MM.1S (cell line): ENCODE data around the gene INPP5J.

ENCODE experiments used
- DNase-seq: peaks from one replicate; pipeline ENCODE4 v3.0.0-alpha.2; 2015
- H2AFZ ChIP-seq: fragments of 300-600 bp; sonication (generic); 2 replicates; pipeline ENCODE4 v1.6.0; 2016; ENCODE audit warnings: antibody characterized with exemption, low read length
- H3F3A ChIP-seq: fragments of 300-600 bp; sonication (generic); 2 replicates; pipeline ENCODE4 v1.6.1; 2016; ENCODE audit warnings: mild to moderate bottlenecking, antibody characterized with exemption, low read length, moderate library complexity, mixed read lengths; ENCODE audit not compliant: insufficient read depth
- H3K27ac ChIP-seq: fragments of 300-600 bp; sonication (generic); 2 replicates; pipeline ENCODE4 v1.5.1; 2016; ENCODE audit warnings: mild to moderate bottlenecking, low read length
- H3K27me3 ChIP-seq: fragments of 300-600 bp; sonication (generic); replicated peaks from 2 replicates; pipeline ENCODE4 v1.6.0; 2016; ENCODE audit warnings: low read length; ENCODE audit not compliant: insufficient read depth
- H3K36me3 ChIP-seq: fragments of 300-600 bp; sonication (generic); replicated peaks from 2 replicates; pipeline ENCODE4 v1.6.1; 2016; ENCODE audit warnings: mild to moderate bottlenecking, low read length, mixed read lengths; ENCODE audit not compliant: insufficient read depth
- H3K4me1 ChIP-seq: fragments of 300-600 bp; sonication (generic); 2 replicates; pipeline ENCODE4 v1.6.1; 2016; ENCODE audit warnings: low read length, mixed read lengths
- H3K4me2 ChIP-seq: fragments of 300-600 bp; sonication (generic); 2 replicates; pipeline ENCODE4 v1.6.0; 2016; ENCODE audit warnings: low read depth, low read length
- H3K4me3 ChIP-seq: fragments of 300-600 bp; sonication (generic); 2 replicates; pipeline ENCODE4 v1.5.1; 2016; ENCODE audit warnings: low read length, mixed read lengths
- H3K79me2 ChIP-seq: fragments of 300-600 bp; sonication (generic); 2 replicates; pipeline ENCODE4 v1.6.1; 2016; ENCODE audit warnings: mixed run types, low read length, mixed read lengths
- H3K9ac ChIP-seq: fragments of 300-600 bp; sonication (generic); 2 replicates; pipeline ENCODE4 v1.6.1; 2016; ENCODE audit warnings: low read length, mixed read lengths
- H3K9me2 ChIP-seq: fragments of 300-600 bp; sonication (generic); replicated peaks from 2 replicates; pipeline ENCODE4 v1.6.1; 2016; ENCODE audit warnings: mild to moderate bottlenecking, low read length, mixed read lengths; ENCODE audit not compliant: insufficient read depth
- H3K9me3 ChIP-seq: fragments of 300-600 bp; sonication (generic); replicated peaks from 2 replicates; pipeline ENCODE4 v1.6.1; 2016; ENCODE audit warnings: mild to moderate bottlenecking, low read length, mixed read lengths; ENCODE audit not compliant: insufficient read depth
- H4K20me1 ChIP-seq: fragments of 300-600 bp; sonication (generic); 2 replicates; pipeline ENCODE4 v1.6.1; 2016; ENCODE audit warnings: mild to moderate bottlenecking, low read length, moderate library complexity, mixed read lengths; ENCODE audit not compliant: insufficient read depth
- CTCF ChIP-seq: fragments of 300-600 bp; sonication (generic); IDR thresholded peaks from 2 replicates; pipeline ENCODE4 v1.5.1; 2016; ENCODE audit warnings: antibody characterized with exemption, low read length, mixed read lengths
- EZH2 ChIP-seq: fragments of 300-600 bp; sonication (generic); optimal IDR thresholded peaks from 2 replicates; pipeline ENCODE3; 2017; ENCODE audit warnings: low read depth, mild to moderate bottlenecking, antibody characterized with exemption, low read length, mixed read lengths
- EZH2phosphoT487 ChIP-seq: fragments of 300-600 bp; sonication (generic); IDR thresholded peaks from 2 replicates; pipeline ENCODE4 v1.6.1; 2018; ENCODE audit warnings: antibody characterized with exemption, low read length

The INPP5J gene

GRCh38 chr22:31176923-31177322, 54.2 kb downstream of the INPP5J start:
- H3K9me3 ChIP-seq: no peaks in the 10 kb centered on the region
- no peaks in the 10 kb centered on the region for H3K9me2 ChIP-seq
- no peak overlapping the region for H3K27ac ChIP-seq
- no peaks in the 10 kb centered on the region for H3F3A ChIP-seq
- H3K27me3 ChIP-seq: no peaks in the 10 kb centered on the region
- H2AFZ ChIP-seq: no peak overlapping the region
- DNase-seq: no peak
- 0 out of 2 replicates have a peak, but pooled peaks cover 5% of the 10 kb centered on the region for H3K4me1 ChIP-seq
- no peaks in the 10 kb centered on the region for H3K36me3 ChIP-seq
- no peak overlapping the region for H3K4me2 ChIP-seq
- peaks cover 69% of the 10 kb centered on the region for H3K79me2 ChIP-seq
- no peak overlapping the region for H3K9ac ChIP-seq
- H3K4me3 ChIP-seq: no peak overlapping the region
- H4K20me1 ChIP-seq: no peaks in the 10 kb centered on the region
- TF ChIP-seq EZH2phosphoT487 (no peak), CTCF (no peak), EZH2 (no peak)

- Histone ChIP-seq H3K9me2 (no peaks in the 10 kb centered on the region), H3K27ac (no peak overlapping the region), H2AFZ (no peak overlapping the region), H3F3A (no peaks in the 10 kb centered on the region), H3K27me3 (no peaks in the 10 kb centered on the region), H3K9me3 (no peaks in the 10 kb centered on the region), H3K4me3 (no peak overlapping the region), H3K4me2 (no peak overlapping the region), H3K36me3 (no peaks in the 10 kb centered on the region), H3K4me1 (0 out of 2 replicates have a peak, but pooled peaks cover 5% of the 10 kb centered on the region), H3K9ac (no peak overlapping the region), H4K20me1 (no peaks in the 10 kb centered on the region), H3K79me2 (peaks cover 64% of the 10 kb centered on the region)
- TF ChIP-seq EZH2phosphoT487 (no peak), EZH2 (no peak), CTCF (no peak)
- no peak for DNase-seq
Measured at GRCh38 chr22:31177420-31178162, 54.8 kb downstream of the INPP5J start.

- H4K20me1 ChIP-seq: no peaks in the 10 kb centered on the region
- no peaks in the 10 kb centered on the region for H3K27me3 ChIP-seq
- H3K4me2 ChIP-seq: no peak overlapping the region
- H3K27ac ChIP-seq: no peak overlapping the region
- no peaks in the 10 kb centered on the region for H3F3A ChIP-seq
- no peaks in the 10 kb centered on the region for H3K9me3 ChIP-seq
- no peak overlapping the region for H3K4me3 ChIP-seq
- H3K79me2 ChIP-seq: peaks cover 53% of the 10 kb centered on the region
- DNase-seq: no peak
- no peak for TF ChIP-seq EZH2
- no peak for TF ChIP-seq EZH2phosphoT487
- no peak for TF ChIP-seq CTCF
- H3K9ac ChIP-seq: no peak overlapping the region
- 0 out of 2 replicates have a peak, but pooled peaks cover under 1% of the 10 kb centered on the region for H3K4me1 ChIP-seq
- H3K36me3 ChIP-seq: no peaks in the 10 kb centered on the region
- no peak overlapping the region for H2AFZ ChIP-seq
- H3K9me2 ChIP-seq: no peaks in the 10 kb centered on the region
Measured at GRCh38 chr22:31178859-31179258, 56.1 kb downstream of the INPP5J start.
